HepG2 (cell line): ENCODE results near the gene PAQR3. TPM values are rescaled to one million over a fixed set of nuclear protein-coding genes. Genes with fewer than 3 reads are reported as not detected.
A peak's percentile ranks its signal among the peaks of the same experiment; 100 is the strongest.

ENCODE experiments used
- CBX5 ChIP-seq: sonication (generic); formaldehyde crosslinking; IDR thresholded peaks from 2 replicates; pipeline ENCODE4 v1.4.0; 2020; ENCODE audit warnings: missing genetic modification reagents, borderline replicate concordance
- FIP1L1 ChIP-seq: fragments of 200-400 bp; formaldehyde crosslinking; IDR thresholded peaks from 2 replicates; pipeline ENCODE4 v1.6.1; 2018; ENCODE audit warnings: low read depth, mild to moderate bottlenecking, low read length, moderate library complexity, borderline replicate concordance; ENCODE audit not compliant: insufficient read depth
- HDAC1 ChIP-seq: sonication (generic); formaldehyde crosslinking; IDR thresholded peaks from 2 replicates; pipeline ENCODE4 v1.5.1; 2020; ENCODE audit warnings: mild to moderate bottlenecking, missing genetic modification reagents
- KDM6A ChIP-seq: IDR thresholded peaks from 2 replicates; pipeline ENCODE4 v1.6.1; 2016; ENCODE audit warnings: low read depth
- LBX2 ChIP-seq: sonication (generic); formaldehyde crosslinking; IDR thresholded peaks from 2 replicates; pipeline ENCODE4 v1.5.0; 2020; ENCODE audit warnings: missing genetic modification reagents, mild to moderate bottlenecking, borderline replicate concordance
- MLXIP ChIP-seq: sonication (generic); formaldehyde crosslinking; IDR thresholded peaks from 2 replicates; pipeline ENCODE4 v1.9.0; 2021; ENCODE audit warnings: missing genetic modification reagents, borderline replicate concordance
- POGK ChIP-seq: sonication (generic); formaldehyde crosslinking; conservative IDR thresholded peaks from 2 replicates; pipeline ENCODE4 v1.8.0; 2022; ENCODE audit warnings: mild to moderate bottlenecking, moderate library complexity, missing genetic modification reagents
- RFX1 ChIP-seq: fragments of 450-650 bp; IDR thresholded peaks from 2 replicates; pipeline ENCODE4 v1.6.1; 2017
- RFX5 ChIP-seq: IDR thresholded peaks from 2 replicates; pipeline ENCODE4 v1.6.1; 2011; ENCODE audit warnings: low read depth, low read length, improper control_type of control experiment
- SALL2 ChIP-seq: sonication (generic); formaldehyde crosslinking; IDR thresholded peaks from 2 replicates; pipeline ENCODE4 v1.8.1; 2023; ENCODE audit warnings: mild to moderate bottlenecking, missing genetic modification reagents, inconsistent platforms
- SOX6 ChIP-seq, 2 experiments: fragments of 450-650 bp in 1 of 2; sonication (generic) in 1 of 2; formaldehyde crosslinking in 1 of 2; IDR thresholded peaks; 2 replicates each; pipeline versions ENCODE4 v1.4.0 to v1.6.1; 2017 to 2020; ENCODE audit warnings: antibody characterized with exemption in 1 of 2, mild to moderate bottlenecking in 1 of 2, missing genetic modification reagents in 1 of 2
- SP140L ChIP-seq: sonication (generic); formaldehyde crosslinking; IDR thresholded peaks from 2 replicates; pipeline ENCODE4 v1.4.0; 2020; ENCODE audit warnings: missing genetic modification reagents, borderline replicate concordance
- TIGD3 ChIP-seq: sonication (generic); formaldehyde crosslinking; IDR thresholded peaks from 2 replicates; pipeline ENCODE4 v1.5.1; 2020; ENCODE audit warnings: mild to moderate bottlenecking, missing genetic modification reagents, borderline replicate concordance
- XRCC5 ChIP-seq: fragments of 200-400 bp; formaldehyde crosslinking; optimal IDR thresholded peaks from 2 replicates; pipeline ENCODE3; 2017; ENCODE audit warnings: mild to moderate bottlenecking, low read length
- ZFP36L1 ChIP-seq: sonication (generic); formaldehyde crosslinking; IDR thresholded peaks from 2 replicates; pipeline ENCODE4 v1.8.0; 2022; ENCODE audit warnings: mild to moderate bottlenecking, missing genetic modification reagents, moderate library complexity
- ZNF121 ChIP-seq: sonication (generic); formaldehyde crosslinking; IDR thresholded peaks from 2 replicates; pipeline ENCODE4 v1.5.0; 2020; ENCODE audit warnings: mild to moderate bottlenecking, missing genetic modification reagents
- ZNF354B ChIP-seq: sonication (generic); formaldehyde crosslinking; IDR thresholded peaks from 2 replicates; pipeline ENCODE4 v1.8.0; 2022; ENCODE audit warnings: mild to moderate bottlenecking, missing genetic modification reagents
- ZNF44 ChIP-seq: sonication (generic); formaldehyde crosslinking; IDR thresholded peaks from 2 replicates; pipeline ENCODE4 v1.5.1; 2020; ENCODE audit warnings: mild to moderate bottlenecking, missing genetic modification reagents
- ZNF501 ChIP-seq: sonication (generic); formaldehyde crosslinking; IDR thresholded peaks from 2 replicates; pipeline ENCODE4 v1.5.1; 2020; ENCODE audit warnings: mild to moderate bottlenecking, moderate library complexity, missing genetic modification reagents
- ZNF546 ChIP-seq: sonication (generic); formaldehyde crosslinking; conservative IDR thresholded peaks from 2 replicates; pipeline ENCODE4 v1.8.1; 2023; ENCODE audit warnings: mild to moderate bottlenecking, missing genetic modification reagents
- ZNF605 ChIP-seq: sonication (generic); formaldehyde crosslinking; IDR thresholded peaks from 2 replicates; pipeline ENCODE4 v1.8.0; 2022; ENCODE audit warnings: mild to moderate bottlenecking, missing genetic modification reagents
- ZNF616 ChIP-seq: sonication (generic); formaldehyde crosslinking; IDR thresholded peaks from 2 replicates; pipeline ENCODE4 v1.5.0; 2020; ENCODE audit warnings: low read depth, mild to moderate bottlenecking, missing genetic modification reagents
- ZNF691 ChIP-seq: sonication (generic); formaldehyde crosslinking; IDR thresholded peaks from 2 replicates; pipeline ENCODE4 v1.4.0; 2020; ENCODE audit warnings: missing genetic modification reagents, low read depth, mild to moderate bottlenecking, borderline replicate concordance
- ZNF749 ChIP-seq: sonication (generic); formaldehyde crosslinking; IDR thresholded peaks from 2 replicates; pipeline ENCODE4 v1.8.0; 2022; ENCODE audit warnings: mild to moderate bottlenecking, missing genetic modification reagents, moderate library complexity, borderline replicate concordance
- polyA plus RNA-seq, 8 experiments: library from polyadenylated mRNA; depleted of rRNA in 3 of 8; stranded (reverse) in 7 of 8; unstranded in 1 of 8; fragments of >200 nt; fragmentation: Illumina TruSeq in 4 of 8; extraction: Trizol in 4 of 8; gene quantifications; 2 replicates each; pipeline versions ENCODE4 v1.2.1 to v1.2.3, GENCODE V29; 2011 to 2016; ENCODE audit warnings: low read depth in 4 of 8, missing spikeins in 1 of 8, mixed read lengths in 1 of 8; ENCODE audit not compliant: insufficient read depth in 1 of 8
- total RNA-seq, 5 experiments: library from RNA; depleted of rRNA; stranded (reverse); fragments of >200 nt; fragmentation: Illumina TruSeq; extraction: Trizol; gene quantifications; 2 replicates each; pipeline ENCODE4 v1.2.3, GENCODE V29; 2016; ENCODE audit warnings: low read depth in 1 of 5

Gene PAQR3
- total and polyA plus RNA-seq, 2 of the 13 experiments (the other 11 are each of a cell fraction or from before 2014, with no cell fraction given) = 9.9 to 13.6 TPM

GRCh38 chr4:78862314-78862737 lies 76.9 kb downstream of the PAQR3 start (continued):
- TF ChIP-seq ZNF749 (CRISPR knock-in tag) (no peak), ZNF605 (CRISPR knock-in tag) (no peak), ZFP36L1 (CRISPR knock-in tag) (peak; percentile 40; the same call in 1 of the 2 replicates), POGK (CRISPR knock-in tag) (no peak), SP140L (CRISPR knock-in tag) (0 out of 2 replicates have a peak, but pooled peaks have one; percentile 46), ZNF121 (no peak), ZNF44 (CRISPR knock-in tag) (no peak), ZNF691 (CRISPR knock-in tag) (no peak), LBX2 (CRISPR knock-in tag) (no peak), SALL2 (peak; percentile 51; the same call in 1 of the 2 replicates), ZNF354B (CRISPR knock-in tag) (no peak), KDM6A (peak; percentile 65), MLXIP (no peak), HDAC1 (CRISPR knock-in tag) (0 out of 2 replicates have a peak, but pooled peaks have one; percentile 38), ZNF501 (CRISPR knock-in tag) (no peak), ZNF546 (CRISPR knock-in tag) (no peak), RFX5 (no peak), CBX5 (CRISPR knock-in tag) (peak; percentile 99), RFX1 (no peak), XRCC5 (no peak), ZNF616 (CRISPR knock-in tag) (no peak), TIGD3 (CRISPR knock-in tag) (no peak), FIP1L1 (no peak), SOX6 (IDR thresholded peaks at IDR 0.05) (no peak), SOX6 (CRISPR knock-in tag; IDR thresholded peaks at IDR 0.05) (peak; percentile 89)
